GM19240 (cell line): Measurements from ENCODE around the gene MARK1.

Source experiments
- DNase-seq: peaks from one replicate; pipeline ENCODE4 v3.0.0; 2011; ENCODE audit warnings: low spot score; ENCODE audit not compliant: insufficient read length

MARK1 gene

DNA sequence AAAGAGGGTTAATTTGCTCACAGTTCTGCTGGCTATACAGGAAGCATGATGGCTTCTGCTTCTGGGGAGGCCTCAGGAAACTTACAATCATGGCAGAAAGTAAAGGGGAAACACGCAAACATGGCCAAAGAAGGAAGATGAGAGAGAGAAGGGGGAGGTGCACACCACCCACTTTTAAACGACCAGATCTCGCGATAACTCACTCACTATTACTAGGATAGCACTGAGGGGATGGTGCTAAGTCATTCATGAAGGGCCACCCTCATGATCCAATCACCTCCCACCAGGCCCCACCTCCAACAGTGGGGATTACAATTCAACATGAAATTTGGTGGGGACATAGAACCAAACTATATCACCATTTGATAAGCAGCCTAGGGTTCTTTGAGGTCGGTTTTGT, 159.9 kb downstream of the MARK1 start:
- no peak for DNase-seq

DNA sequence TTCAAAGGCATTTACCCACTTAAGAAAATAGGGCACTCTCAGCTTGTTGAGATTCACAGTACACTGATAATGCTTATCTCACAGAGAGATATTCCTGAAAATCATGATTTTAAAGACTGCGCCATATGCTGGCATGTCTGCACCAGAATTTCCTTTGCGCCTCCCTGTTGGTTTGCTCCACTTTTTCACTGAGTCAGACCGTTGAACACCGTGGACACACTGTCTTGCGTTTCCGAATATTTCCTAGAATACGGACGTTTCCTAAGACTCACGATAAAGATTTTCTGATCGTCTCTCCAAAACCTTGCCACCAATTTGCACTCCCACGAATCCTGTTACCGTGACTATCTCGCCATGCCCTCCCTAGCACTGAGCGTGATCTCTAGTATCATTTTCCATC, 161.7 kb downstream of the MARK1 start:
- DNase-seq, result no peak

DNA sequence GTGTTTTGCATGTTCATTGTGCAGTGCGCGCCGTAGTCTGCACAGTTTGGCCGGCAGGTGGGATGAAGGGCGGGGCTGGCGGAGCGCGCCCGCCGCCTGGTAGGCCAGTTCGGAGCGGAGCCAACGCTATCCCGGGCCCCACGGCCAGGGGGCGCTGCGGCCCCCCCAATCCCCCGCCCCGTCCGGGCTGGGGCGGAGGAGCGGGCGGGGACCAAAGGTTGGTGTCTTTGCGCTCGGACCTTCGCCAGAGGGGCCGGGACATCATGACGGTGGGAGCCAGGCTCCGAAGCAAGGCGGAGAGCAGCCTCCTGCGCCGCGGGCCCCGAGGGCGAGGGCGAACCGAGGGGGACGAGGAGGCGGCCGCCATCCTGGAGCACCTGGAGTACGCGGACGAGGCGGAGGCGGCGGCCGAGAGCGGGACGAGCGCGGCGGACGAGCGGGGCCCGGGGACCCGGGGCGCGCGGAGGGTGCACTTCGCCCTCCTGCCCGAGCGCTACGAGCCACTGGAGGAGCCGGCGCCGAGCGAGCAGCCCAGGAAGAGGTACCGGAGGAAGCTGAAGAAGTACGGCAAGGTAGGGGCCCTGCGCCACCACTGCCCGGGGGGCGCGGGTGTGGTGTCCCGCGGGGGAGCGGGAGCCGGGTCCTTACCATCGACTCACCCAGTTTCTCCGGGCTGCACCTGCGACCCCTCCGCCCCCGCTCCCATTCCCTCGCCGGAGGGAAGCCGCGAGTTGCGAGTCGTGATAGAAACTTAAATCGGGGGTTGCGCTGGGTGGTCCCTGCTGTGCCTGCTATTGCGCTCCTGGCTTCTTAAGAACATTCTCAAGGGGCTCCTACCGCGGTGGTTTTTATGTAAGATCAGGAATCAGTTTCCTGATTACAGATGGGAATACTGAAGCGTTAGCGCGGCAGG, 162.5 kb downstream of the MARK1 start, which contains the start of gene C1orf115:
TSS of gene C1orf115 (plus strand) at position 224 of the 913 bp plus-strand sequence. CDS start at position 264, 40 bp downstream.
- DNase-seq, result peak; percentile 65

DNA sequence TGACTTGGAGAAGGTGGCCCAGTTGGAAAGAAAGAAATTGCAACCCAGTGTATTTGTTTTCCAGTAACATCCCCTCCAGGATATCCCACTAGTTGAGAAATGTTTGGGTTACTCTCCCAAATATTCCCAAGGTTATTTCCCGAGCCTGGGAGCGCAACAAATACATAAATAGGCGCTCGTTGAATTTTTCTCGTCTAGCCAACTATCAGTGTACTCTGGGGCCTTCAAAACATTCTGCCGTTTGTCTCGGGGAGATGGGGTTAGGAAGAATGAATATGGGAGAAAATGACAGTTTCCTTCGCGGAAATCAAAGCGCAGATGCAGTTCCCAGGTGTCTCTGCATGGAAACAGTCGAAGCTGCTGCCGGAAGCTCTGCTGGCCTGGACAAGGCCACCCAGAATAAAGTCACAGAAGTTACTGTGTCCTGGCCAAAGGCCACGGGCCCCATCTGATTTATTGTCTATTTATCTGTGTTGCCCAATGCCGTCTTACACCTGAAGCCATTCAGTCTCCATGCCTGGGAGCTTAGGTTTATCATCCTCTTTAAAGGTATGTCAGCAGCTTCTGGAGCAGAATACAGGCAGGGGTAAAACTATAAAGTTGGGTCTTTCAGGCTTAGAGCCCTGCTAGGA, 163.2 kb downstream of the MARK1 start:
- DNase-seq, result no peak

DNA sequence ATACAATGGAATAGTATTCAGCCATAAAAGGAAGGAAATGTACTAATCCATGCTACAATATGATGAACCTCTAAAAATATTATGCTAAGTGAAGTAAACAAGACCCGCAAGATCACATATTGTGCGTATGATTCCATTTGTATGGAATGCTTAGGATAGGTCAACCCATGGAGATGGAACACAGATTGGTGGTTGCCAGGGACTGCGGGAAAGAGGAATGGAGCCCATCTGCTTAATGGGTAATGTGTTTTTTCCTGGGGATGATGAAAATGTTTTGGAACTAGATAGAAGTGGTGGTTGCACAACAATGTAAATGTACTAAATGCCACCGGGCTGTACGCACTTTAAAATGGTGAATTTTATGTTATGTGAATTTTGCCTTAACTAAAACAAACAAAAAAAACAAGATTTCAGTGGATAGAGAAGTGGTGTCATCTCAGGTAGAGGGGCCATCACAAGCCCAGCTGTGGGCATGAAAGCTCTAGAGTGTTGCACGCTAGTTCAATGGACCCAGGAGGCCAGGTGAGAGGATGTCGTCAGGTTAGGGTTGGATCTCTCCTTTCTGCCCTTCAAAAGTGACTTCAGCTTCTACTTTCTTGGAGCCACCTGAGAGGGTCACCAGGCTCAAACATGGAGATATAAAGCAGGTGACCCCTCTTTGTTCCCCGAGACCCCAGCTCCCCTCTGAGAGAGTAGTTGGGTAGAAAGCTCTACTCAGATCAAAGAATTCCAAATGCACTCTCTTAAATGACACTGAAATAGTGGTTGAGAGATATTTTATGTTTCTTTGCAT, 164.7 kb downstream of the MARK1 start:
- no peak for DNase-seq

DNA sequence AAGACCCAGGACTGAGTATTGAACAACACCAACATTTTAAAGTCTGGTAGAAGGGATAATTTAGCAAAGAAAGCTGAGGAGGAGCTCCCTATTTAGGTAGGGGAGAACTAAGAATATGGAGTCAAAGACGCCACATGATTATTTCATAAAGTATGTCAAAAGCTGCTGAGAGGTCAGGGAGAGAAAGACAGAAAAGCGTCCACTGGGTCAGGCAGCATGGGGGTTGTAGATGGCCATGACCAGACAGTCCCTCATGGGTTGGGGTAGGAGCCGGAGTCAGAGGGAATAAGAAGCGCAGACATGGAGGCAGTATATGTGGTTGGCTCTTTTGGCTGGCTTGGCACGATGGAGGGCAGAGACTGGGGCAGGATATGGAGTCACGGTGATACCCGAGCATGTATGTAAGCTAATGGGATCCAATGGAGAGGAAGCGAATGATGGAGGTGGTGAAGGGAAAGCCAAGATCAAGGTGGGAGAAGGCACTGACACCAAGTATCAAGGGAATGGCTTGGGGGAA, 167.0 kb downstream of the MARK1 start:
- no peak for DNase-seq

DNA sequence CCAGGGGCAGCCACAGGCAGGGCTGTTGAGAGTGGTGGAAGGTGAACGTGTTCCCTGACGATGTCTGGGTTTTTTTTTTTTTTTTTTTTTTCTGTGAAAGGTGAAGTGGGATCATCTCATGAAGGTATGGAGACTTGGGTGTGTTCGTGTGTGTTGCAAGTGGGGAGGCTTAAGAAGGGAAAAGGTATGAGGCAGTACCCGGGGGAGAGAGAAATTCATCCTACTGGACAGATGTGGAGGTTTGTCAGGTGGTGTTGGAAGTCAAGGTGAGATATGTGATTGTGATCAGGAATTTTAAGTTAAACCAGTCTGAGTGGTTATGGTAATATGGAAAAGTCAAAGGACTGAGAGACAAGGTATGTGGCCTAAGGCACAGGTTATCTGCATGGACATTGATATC, 167.5 kb downstream of the MARK1 start:
- no peak for DNase-seq

DNA sequence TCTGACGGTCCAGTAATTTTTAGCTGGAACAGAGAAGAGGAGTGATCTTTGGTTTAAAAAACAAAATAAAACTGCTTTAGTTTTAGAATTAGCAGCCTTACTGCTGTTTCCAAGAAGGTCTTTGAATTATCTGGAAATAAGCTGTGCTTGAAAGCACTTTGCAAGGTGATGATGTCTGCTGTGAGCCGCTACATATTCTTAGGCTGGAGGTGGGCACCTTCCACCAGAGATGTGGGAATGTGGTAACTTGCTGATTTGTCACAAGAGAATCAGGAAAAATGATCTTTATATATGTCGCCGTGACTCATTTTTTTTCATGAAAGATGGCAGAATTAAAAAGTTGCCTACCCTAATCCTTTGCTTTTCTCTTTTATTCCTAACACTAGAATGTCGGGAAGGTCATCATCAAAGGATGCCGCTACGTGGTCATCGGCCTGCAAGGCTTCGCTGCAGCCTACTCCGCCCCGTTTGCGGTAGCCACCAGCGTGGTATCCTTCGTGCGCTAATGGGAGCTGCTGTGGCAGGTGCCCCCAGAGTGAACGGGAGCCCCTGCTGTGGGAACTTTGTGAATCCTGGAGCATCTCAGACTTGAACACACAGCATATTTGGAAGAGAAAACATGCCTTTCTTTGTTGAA, 168.4 kb downstream of the MARK1 start:
- no peak for DNase-seq

DNA sequence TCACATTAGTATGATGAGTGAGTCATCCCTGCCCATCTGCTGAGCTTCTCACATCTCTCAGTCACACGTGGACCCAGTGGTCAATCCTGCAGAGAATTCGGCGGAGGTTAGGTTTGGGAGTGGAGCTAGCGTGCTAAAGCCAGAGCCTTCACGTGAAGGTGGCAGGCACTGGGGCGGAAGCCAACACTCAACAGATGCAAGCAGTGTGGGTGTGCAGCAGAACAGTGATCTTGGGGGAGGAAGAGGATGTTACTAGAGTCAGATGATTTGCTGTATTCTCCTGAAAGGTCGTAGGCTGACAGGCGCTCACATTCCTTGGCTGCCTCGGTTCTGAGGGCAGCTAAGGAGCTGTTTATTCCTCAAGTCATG, 168.9 kb downstream of the MARK1 start:
- DNase-seq, result no peak

DNA sequence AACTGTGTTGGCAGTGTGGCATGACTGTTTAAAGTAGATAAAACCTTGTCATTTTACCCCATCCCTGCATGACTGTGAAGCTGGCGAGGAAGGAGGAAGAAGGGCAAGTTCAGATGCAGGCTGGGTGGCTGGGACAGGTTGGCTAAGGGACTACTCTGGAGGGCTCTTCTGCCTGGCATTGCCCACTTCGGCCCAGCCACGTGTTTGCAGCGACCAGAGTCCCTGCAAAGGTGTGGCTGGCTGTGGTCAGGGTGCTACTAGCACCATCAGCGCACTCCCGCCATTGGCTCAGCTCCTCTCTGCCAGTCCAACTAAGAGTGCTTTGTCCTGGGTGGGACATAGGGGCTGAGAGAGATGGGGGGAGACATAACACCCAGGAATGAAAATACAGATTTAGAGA, 169.4 kb downstream of the MARK1 start:
- no peak for DNase-seq

DNA sequence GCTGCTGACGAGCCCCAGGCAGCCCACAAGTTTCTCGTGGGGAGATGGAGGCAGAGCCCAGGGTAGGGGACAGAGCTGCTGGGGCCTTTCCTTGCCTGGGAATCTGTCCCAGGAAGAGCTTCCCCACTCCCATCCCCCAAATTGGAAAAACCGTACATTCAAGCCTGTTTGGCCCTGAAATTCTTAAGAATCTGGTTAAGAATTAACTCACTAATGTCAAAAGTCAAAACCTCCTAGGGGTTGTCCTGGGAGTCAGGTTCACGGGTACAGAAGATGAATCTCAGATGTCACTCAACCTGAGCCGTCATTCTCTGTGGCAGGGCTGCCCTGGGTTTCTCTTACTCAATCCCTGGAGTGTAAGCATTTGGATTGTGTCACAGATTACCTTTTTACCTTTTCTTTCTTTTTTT, 170.7 kb downstream of the MARK1 start:
- DNase-seq, result no peak

DNA sequence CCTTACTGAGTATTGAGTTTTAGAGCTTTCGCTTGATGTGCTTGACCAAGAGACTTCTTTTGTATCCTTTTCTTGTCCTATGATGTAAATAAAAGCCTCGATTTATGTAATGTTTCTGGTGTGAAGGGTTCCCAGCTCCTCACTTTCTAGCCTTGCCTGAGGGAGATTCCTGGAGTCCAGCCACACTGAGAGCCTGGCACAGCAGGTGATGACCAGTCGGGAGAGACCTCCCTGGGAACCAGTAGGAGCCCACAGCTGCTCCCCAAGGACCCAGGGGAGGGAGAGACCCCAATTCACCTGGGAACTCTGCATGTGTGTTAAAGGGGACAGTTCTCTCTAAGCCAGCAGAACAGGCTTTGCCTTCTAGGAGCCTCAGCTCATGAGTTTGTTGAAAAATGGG, 171.1 kb downstream of the MARK1 start:
- no peak for DNase-seq

DNA sequence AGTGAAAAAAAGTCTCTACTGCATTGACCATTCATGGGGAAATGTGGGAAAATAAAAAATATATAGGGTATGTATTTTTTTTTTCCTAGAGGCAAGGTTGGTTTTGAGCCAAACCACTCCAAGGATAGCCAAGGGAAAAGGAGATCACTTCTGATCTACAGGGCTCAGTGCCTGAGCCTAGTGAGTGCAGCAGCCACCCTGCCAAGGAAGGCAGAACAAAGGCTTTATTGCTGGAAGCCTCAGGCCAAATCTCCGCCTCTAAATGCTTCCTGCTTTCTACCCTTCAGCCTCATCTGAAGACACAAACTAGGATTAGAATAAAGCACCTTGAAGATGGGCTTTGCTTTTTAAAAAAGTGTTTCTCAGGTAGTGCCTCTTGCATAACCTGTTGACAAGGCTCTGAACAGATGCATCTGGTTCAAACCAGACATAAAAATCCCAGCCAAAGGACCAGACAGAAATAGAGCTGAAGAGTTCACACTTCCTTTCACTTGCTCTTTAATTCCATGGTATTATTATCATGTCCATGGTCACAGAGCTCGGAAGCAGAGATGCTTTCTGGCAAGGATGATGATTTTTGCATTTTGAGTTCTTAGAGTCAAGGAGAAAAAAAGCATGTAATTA, 172.7 kb downstream of the MARK1 start:
- DNase-seq, result no peak

DNA sequence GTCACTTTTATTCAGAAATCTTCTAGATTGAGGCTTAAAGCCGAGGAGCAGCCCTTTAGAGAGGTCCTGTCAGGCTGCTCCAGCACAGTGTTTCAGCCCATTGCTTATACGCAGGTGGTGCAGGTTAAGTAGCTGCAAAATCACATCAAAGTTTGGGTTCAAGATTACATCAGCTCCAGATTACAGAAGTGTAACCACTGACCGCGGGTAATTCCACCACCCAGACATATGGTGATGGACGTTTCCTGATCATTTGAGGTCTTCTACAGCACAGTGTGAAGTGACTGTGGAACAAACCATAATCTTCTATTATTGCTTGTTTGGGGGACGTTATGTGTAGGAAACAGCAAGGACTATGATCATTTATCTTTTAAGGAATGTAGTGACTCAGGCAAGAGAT, 174.0 kb downstream of the MARK1 start:
- no peak for DNase-seq

DNA sequence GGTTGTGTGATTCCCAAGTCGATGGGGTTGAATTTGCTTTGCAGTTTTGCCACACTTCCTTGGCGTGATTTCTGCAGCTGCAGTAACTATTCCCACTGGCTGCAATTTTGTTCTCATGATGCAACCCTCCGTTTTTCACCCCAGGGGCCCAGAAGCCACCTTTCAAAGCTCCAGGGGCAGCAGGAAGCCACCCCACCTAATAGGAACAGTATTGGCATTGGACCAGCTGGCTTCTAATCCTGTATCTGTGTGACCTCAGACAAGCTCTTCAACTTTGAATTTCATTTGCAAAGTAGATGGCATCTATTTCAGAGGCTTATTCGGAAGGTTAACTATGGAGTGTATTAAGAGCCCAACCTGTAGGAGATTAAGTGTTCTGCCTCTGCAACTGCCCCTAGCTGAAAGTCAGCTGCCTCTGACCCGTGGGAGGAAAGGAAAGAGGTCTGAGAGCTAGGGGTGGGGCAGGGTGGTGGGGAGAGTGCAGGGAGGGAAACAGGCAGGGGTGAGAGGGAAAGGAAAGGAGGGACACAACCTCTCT, 174.9 kb downstream of the MARK1 start:
- DNase-seq, result no peak

DNA sequence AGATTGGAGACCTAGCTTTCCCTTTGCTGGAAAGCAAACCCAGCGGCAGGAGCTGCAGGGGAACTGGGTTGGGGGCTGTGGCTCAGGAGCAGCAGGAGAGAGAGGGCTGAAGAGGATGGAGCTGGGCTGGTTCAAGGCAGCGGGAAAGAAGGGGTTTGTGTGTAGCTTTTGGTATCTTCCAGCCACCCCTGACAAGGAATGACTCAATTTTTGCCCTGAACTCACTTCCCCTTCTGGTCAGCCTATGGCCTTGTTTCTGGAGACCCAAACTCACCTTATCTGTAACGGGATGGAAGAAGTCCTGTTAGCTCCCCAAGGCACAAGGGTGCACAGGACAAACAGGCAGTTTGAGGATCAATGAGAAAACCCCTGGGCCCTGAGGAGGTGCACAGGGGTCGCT, 175.4 kb downstream of the MARK1 start:
- DNase-seq, result no peak

DNA sequence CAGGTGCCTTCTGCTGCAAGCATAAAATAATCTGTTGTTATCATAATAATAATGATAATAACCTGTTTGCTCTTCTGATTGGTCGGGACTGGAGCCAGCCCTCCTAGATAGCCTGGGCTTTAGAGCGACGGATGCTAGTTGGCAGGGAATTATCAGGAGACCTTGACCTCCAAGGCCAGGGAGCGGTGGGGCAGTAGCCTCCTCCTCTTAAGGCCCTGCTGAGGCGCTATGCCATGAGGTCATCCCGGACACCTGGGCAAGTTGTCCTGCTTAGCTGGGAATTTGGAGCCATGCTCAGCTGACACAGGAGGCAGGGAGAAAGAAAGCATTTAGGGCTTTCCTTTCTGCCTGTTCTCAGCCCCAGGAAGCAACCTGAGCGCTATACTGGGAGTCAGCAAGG, 177.8 kb downstream of the MARK1 start:
- DNase-seq, result no peak

DNA sequence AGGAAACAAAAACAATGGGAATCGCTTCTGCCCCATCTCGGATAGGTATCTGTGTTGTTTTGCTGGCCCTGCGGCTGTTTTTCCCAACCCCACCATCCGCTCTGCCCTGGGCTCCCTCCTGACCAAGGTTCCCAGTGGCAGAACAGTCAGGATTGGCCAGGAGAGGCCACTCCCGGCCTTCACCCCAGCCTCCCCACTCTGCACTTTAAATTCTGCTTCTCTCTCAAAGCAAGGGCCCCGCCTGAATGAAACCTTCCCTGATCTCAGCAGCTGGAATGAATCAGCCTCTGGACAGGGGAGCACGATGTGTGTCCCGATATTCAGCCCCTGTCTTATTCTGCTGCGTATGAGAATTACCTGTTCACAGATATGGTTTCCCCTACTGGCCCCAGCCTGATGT, 178.5 kb downstream of the MARK1 start:
- DNase-seq, result no peak

DNA sequence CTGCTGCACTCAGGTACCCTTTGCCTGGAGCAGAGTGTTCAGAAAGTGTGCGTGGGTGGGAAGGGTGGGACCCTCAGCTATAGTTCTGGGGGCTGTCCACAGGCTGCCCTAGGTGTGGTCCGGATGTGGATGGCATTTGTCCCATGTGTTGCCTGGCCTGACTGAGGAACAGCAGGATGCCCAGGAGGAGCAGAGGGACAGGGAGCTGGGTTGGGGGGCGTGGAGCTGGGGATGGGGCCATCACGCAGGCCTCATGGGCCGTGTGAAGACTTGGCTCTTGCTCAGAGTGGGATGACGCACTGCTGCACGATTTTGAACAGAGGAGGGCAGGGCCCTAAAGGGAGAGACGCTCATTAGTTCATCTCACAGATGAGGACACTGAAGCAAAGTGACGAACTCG, 179.2 kb downstream of the MARK1 start:
- no peak for DNase-seq

DNA sequence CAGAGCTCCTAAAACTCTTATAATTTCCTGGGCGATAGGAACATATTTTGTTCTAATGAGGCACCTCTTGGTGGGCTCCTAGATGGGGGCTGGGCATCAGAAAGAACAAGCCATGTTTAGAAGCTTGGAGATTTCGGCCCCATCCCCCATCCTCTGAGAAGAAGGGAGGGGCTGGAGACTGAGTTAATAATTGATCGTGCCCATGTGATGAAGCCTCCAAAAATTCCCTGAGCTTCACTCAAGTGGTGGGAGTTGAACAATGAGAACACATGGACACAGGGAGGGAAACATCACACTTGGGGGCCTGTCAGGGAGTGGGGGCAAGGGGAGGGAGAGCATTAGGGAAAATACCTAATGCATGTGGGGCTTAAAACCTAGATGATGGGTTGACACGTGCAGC, 180.3 kb downstream of the MARK1 start:
- no peak for DNase-seq
